HepG2 (cell line): ENCODE data around the gene SEMA4C. TPM values are rescaled to one million over a fixed set of nuclear protein-coding genes. Genes with fewer than 3 reads are reported as not detected.

Source experiments
- ATF5 ChIP-seq: sonication (generic); formaldehyde crosslinking; IDR thresholded peaks from 2 replicates; pipeline ENCODE4 v1.4.0; 2020; ENCODE audit warnings: mild to moderate bottlenecking, low read depth, missing genetic modification reagents
- KLF16 ChIP-seq, 2 experiments: sonication (generic) in 1 of 2; formaldehyde crosslinking in 1 of 2; IDR thresholded peaks; 2 replicates each; pipeline versions ENCODE4 v1.6.1 to v1.8.0; 2016 to 2023; ENCODE audit warnings: missing genetic modification reagents in 2 of 2, missing compliant biosample characterization in 1 of 2
- KMT2A ChIP-seq: sonication (generic); formaldehyde crosslinking; IDR thresholded peaks from 2 replicates; pipeline ENCODE4 v1.4.0; 2020; ENCODE audit warnings: missing genetic modification reagents
- NCOA1 ChIP-seq: sonication (generic); formaldehyde crosslinking; IDR thresholded peaks from 2 replicates; pipeline ENCODE4 v1.9.0; 2021; ENCODE audit warnings: missing genetic modification reagents
- PAX8 ChIP-seq: sonication (generic); formaldehyde crosslinking; IDR thresholded peaks from 2 replicates; pipeline ENCODE4 v1.8.0; 2022; ENCODE audit warnings: mild to moderate bottlenecking, missing genetic modification reagents, borderline replicate concordance
- RCOR2 ChIP-seq: IDR thresholded peaks from 2 replicates; pipeline ENCODE4 v1.6.1; 2016; ENCODE audit warnings: missing biosample characterization, missing genetic modification reagents
- ZBED4 ChIP-seq: sonication (generic); formaldehyde crosslinking; IDR thresholded peaks from 2 replicates; pipeline ENCODE4 v1.4.0; 2020; ENCODE audit warnings: missing genetic modification reagents, borderline replicate concordance
- ZNF564 ChIP-seq: sonication (generic); formaldehyde crosslinking; IDR thresholded peaks from 2 replicates; pipeline ENCODE4 v1.8.1; 2023; ENCODE audit warnings: mild to moderate bottlenecking, missing genetic modification reagents
- ZNF780A ChIP-seq: sonication (generic); formaldehyde crosslinking; IDR thresholded peaks from 2 replicates; pipeline ENCODE4 v1.8.0; 2022; ENCODE audit warnings: mild to moderate bottlenecking, missing genetic modification reagents, moderate library complexity
- polyA plus RNA-seq, 8 experiments: library from polyadenylated mRNA; depleted of rRNA in 3 of 8; stranded (reverse) in 7 of 8; unstranded in 1 of 8; fragments of >200 nt; fragmentation: Illumina TruSeq in 4 of 8; extraction: Trizol in 4 of 8; gene quantifications; 2 replicates each; pipeline versions ENCODE4 v1.2.1 to v1.2.3, GENCODE V29; 2011 to 2016; ENCODE audit warnings: low read depth in 4 of 8, missing spikeins in 1 of 8, mixed read lengths in 1 of 8; ENCODE audit not compliant: insufficient read depth in 1 of 8
- total RNA-seq, 5 experiments: library from RNA; depleted of rRNA; stranded (reverse); fragments of >200 nt; fragmentation: Illumina TruSeq; extraction: Trizol; gene quantifications; 2 replicates each; pipeline ENCODE4 v1.2.3, GENCODE V29; 2016; ENCODE audit warnings: low read depth in 1 of 5
- TF ChIP-seq, protein P1 (sequence below): sonication (generic); formaldehyde crosslinking; IDR thresholded peaks from 2 replicates; pipeline ENCODE4 v1.4.0; 2020; ENCODE audit warnings: low read depth, missing genetic modification reagents
- TF ChIP-seq, protein P2 (sequence below): sonication (generic); formaldehyde crosslinking; IDR thresholded peaks from 2 replicates; pipeline ENCODE4 v1.5.0; 2020; ENCODE audit warnings: mild to moderate bottlenecking, missing genetic modification reagents, moderate library complexity

SEMA4C gene
- total and polyA plus RNA-seq, 2 of the 13 experiments (the other 11 are each of a cell fraction or from before 2014, with no cell fraction given): 25.9 to 46.6 TPM

GRCh38 chr2:96848264-96848663 lies 21.6 kb downstream of the SEMA4C start (continued):
- TF ChIP-seq ATF5 (no peak), ZNF564 (CRISPR knock-in tag) (no peak), RCOR2 (CRISPR knock-in tag) (no peak), KLF16 (CRISPR knock-in tag; IDR thresholded peaks at IDR 0.05) (no peak), KMT2A (CRISPR knock-in tag) (no peak), NCOA1 (CRISPR knock-in tag) (no peak), ZNF780A (CRISPR knock-in tag) (no peak), PAX8 (CRISPR knock-in tag) (no peak), ZBED4 (CRISPR knock-in tag) (no peak)
- TF ChIP-seq, protein P1, sequence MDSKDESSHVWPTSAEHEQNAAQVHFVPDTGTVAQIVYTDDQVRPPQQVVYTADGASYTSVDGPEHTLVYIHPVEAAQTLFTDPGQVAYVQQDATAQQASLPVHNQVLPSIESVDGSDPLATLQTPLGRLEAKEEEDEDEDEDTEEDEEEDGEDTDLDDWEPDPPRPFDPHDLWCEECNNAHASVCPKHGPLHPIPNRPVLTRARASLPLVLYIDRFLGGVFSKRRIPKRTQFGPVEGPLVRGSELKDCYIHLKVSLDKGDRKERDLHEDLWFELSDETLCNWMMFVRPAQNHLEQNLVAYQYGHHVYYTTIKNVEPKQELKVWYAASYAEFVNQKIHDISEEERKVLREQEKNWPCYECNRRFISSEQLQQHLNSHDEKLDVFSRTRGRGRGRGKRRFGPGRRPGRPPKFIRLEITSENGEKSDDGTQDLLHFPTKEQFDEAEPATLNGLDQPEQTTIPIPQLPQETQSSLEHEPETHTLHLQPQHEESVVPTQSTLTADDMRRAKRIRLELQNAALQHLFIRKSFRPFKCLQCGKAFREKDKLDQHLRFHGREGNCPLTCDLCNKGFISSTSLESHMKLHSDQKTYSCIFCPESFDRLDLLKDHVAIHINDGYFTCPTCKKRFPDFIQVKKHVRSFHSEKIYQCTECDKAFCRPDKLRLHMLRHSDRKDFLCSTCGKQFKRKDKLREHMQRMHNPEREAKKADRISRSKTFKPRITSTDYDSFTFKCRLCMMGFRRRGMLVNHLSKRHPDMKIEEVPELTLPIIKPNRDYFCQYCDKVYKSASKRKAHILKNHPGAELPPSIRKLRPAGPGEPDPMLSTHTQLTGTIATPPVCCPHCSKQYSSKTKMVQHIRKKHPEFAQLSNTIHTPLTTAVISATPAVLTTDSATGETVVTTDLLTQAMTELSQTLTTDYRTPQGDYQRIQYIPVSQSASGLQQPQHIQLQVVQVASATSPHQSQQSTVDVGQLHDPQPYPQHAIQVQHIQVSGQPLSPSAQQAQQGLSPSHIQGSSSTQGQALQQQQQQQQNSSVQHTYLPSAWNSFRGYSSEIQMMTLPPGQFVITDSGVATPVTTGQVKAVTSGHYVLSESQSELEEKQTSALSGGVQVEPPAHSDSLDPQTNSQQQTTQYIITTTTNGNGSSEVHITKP (CRISPR knock-in tag): no peak
- TF ChIP-seq, protein P2, sequence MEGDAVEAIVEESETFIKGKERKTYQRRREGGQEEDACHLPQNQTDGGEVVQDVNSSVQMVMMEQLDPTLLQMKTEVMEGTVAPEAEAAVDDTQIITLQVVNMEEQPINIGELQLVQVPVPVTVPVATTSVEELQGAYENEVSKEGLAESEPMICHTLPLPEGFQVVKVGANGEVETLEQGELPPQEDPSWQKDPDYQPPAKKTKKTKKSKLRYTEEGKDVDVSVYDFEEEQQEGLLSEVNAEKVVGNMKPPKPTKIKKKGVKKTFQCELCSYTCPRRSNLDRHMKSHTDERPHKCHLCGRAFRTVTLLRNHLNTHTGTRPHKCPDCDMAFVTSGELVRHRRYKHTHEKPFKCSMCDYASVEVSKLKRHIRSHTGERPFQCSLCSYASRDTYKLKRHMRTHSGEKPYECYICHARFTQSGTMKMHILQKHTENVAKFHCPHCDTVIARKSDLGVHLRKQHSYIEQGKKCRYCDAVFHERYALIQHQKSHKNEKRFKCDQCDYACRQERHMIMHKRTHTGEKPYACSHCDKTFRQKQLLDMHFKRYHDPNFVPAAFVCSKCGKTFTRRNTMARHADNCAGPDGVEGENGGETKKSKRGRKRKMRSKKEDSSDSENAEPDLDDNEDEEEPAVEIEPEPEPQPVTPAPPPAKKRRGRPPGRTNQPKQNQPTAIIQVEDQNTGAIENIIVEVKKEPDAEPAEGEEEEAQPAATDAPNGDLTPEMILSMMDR (CRISPR knock-in tag): peak; percentile 7; the same call in 1 of the 2 replicates
